WTC11 (cell line): ENCODE data around the gene SHISA9. TPM values are rescaled to one million over a fixed set of nuclear protein-coding genes. Genes with fewer than 3 reads are reported as not detected.
A peak's percentile ranks its signal among the peaks of the same experiment; 100 is the strongest.

Experiments used
- ATAC-seq: fragments of 200-7000 bp; cut with Tn5 transposase; 2 replicates; pipeline ENCODE4 v1.10.0; 2021; ENCODE audit warnings: mild to moderate bottlenecking, moderate library complexity
- CTCF ChIA-PET: fragments of 300-600 bp; sonication (Branson Sonifier 250); formaldehyde crosslinking; loops from one replicate; lab custom pipeline; 2021; ENCODE audit warnings: antibody characterized with exemption; lab: Charles Lee
- POLR2A ChIA-PET: fragments of 350-600 bp; sonication (Branson Sonifier 250); formaldehyde crosslinking; loops from one replicate; lab custom pipeline; 2021; ENCODE audit warnings: antibody characterized with exemption; lab: Charles Lee
- DNase-seq: peaks from one replicate; pipeline ENCODE4 v3.0.0; 2021; ENCODE audit warnings: low spot score
- H3K27ac Mint-ChIP-seq: 2 replicates; pipeline ENCODE4 v1.8.0; 2021; ENCODE audit warnings: mixed read lengths
- H3K27me3 Mint-ChIP-seq: 2 replicates; pipeline ENCODE4 v1.8.0; 2021; ENCODE audit warnings: low read depth, mild to moderate bottlenecking, moderate library complexity, mixed read lengths
- H3K36me3 Mint-ChIP-seq: 2 replicates; pipeline ENCODE4 v1.8.0; 2021; ENCODE audit warnings: mixed read lengths
- H3K4me1 Mint-ChIP-seq: 2 replicates; pipeline ENCODE4 v1.8.0; 2022; ENCODE audit warnings: mixed read lengths
- H3K4me3 Mint-ChIP-seq: 2 replicates; pipeline ENCODE4 v1.8.0; 2021; ENCODE audit warnings: mild to moderate bottlenecking, moderate library complexity, mixed read lengths
- H3K9me3 Mint-ChIP-seq: 2 replicates; pipeline ENCODE4 v1.8.0; 2021; ENCODE audit warnings: mixed read lengths
- FOXP1 ChIP-seq: sonication (generic); formaldehyde crosslinking; IDR thresholded peaks from 2 replicates; pipeline ENCODE4 v1.8.0; 2022; ENCODE audit warnings: missing genetic modification reagents, mild to moderate bottlenecking, moderate library complexity, borderline replicate concordance
- HMGXB4 ChIP-seq: sonication (generic); formaldehyde crosslinking; IDR thresholded peaks from 2 replicates; pipeline ENCODE4 v1.8.1; 2023; ENCODE audit warnings: mild to moderate bottlenecking, moderate library complexity, missing genetic modification reagents
- NR3C1 ChIP-seq: sonication (generic); formaldehyde crosslinking; conservative IDR thresholded peaks from 2 replicates; pipeline ENCODE4 v1.8.1; 2023; ENCODE audit warnings: low read depth, mild to moderate bottlenecking, missing genetic modification reagents
- PREB ChIP-seq: sonication (generic); formaldehyde crosslinking; IDR thresholded peaks from 2 replicates; pipeline ENCODE4 v1.8.1; 2022; ENCODE audit warnings: mild to moderate bottlenecking, missing genetic modification reagents, moderate library complexity, borderline replicate concordance
- PRRX2 ChIP-seq: fragments of 250-450 bp; sonication (Bioruptor Pico); IDR thresholded peaks from 2 replicates; pipeline ENCODE4 v1.8.0; 2021; ENCODE audit warnings: mild to moderate bottlenecking
- SMAD4 ChIP-seq: sonication (generic); formaldehyde crosslinking; IDR thresholded peaks from 2 replicates; pipeline ENCODE4 v1.8.0; 2022; ENCODE audit warnings: mild to moderate bottlenecking, missing genetic modification reagents
- USF1 ChIP-seq: sonication (generic); formaldehyde crosslinking; IDR thresholded peaks from 2 replicates; pipeline ENCODE4 v1.8.0; 2022; ENCODE audit warnings: mild to moderate bottlenecking, missing genetic modification reagents
- ZBTB43 ChIP-seq: sonication (generic); formaldehyde crosslinking; IDR thresholded peaks from 2 replicates; pipeline ENCODE4 v1.8.1; 2023; ENCODE audit warnings: mild to moderate bottlenecking, missing genetic modification reagents
- ZMAT4 ChIP-seq: fragments of 250-450 bp; sonication (Bioruptor Pico); IDR thresholded peaks from 2 replicates; pipeline ENCODE4 v1.9.0; 2021; ENCODE audit warnings: mild to moderate bottlenecking
- ZNF219 ChIP-seq: sonication (generic); formaldehyde crosslinking; IDR thresholded peaks from 2 replicates; pipeline ENCODE4 v1.8.0; 2023; ENCODE audit warnings: missing genetic modification reagents, mild to moderate bottlenecking, borderline replicate concordance
- ZNF281 ChIP-seq: sonication (generic); formaldehyde crosslinking; IDR thresholded peaks from 2 replicates; pipeline ENCODE4 v1.8.0; 2023; ENCODE audit warnings: mild to moderate bottlenecking, missing genetic modification reagents
- ZNF423 ChIP-seq: fragments of 250-450 bp; sonication (Bioruptor Pico); IDR thresholded peaks from 2 replicates; pipeline ENCODE4 v2.1.2; 2022; ENCODE audit warnings: mild to moderate bottlenecking, moderate library complexity
- total RNA-seq: library from RNA; stranded (reverse); gene quantifications from 3 replicates; pipeline ENCODE4 v1.2.3, GENCODE V29; 2021
- TF ChIP-seq, protein P1 (sequence below): sonication (generic); formaldehyde crosslinking; IDR thresholded peaks from 2 replicates; pipeline ENCODE4 v1.8.1; 2023; ENCODE audit warnings: mild to moderate bottlenecking, missing genetic modification reagents, moderate library complexity
- TF ChIP-seq, protein P2 (sequence below): sonication (generic); formaldehyde crosslinking; IDR thresholded peaks from 2 replicates; pipeline ENCODE4 v1.8.0; 2022; ENCODE audit warnings: mild to moderate bottlenecking, missing genetic modification reagents
- TF ChIP-seq, protein P3 (sequence below): sonication (generic); formaldehyde crosslinking; IDR thresholded peaks from 2 replicates; pipeline ENCODE4 v1.8.0; 2022; ENCODE audit warnings: mild to moderate bottlenecking, missing genetic modification reagents
- TF ChIP-seq, protein P4 (sequence below): sonication (generic); formaldehyde crosslinking; IDR thresholded peaks from 2 replicates; pipeline ENCODE4 v1.8.0; 2023; ENCODE audit warnings: missing genetic modification reagents, mild to moderate bottlenecking, borderline replicate concordance
- TF ChIP-seq, protein P5 (sequence below): sonication (generic); formaldehyde crosslinking; IDR thresholded peaks from 2 replicates; pipeline ENCODE4 v1.8.1; 2023; ENCODE audit warnings: mild to moderate bottlenecking, missing genetic modification reagents

The SHISA9 gene
- total RNA-seq, 1 experiment from 2014 or later, result 37.5 TPM

DNA sequence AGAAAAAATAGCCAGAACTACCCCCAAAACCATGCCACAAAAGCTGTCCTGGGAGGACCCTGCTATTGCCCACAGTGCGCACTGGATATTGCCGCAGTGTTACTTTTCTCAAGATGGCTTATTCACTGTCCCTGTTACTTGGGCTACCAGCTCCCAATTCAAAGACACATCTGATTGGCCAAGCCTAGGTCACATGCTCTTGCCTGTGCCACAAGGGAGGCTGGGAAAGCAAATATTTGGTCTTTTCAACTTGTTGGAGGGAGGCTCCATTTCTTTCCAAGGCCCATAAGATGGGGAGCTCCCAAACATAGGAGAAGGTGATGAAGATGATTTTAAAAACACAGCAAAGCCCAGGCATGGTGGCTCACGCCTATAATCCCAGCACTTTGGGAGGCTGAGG is 257.0 kb downstream of the SHISA9 start:
- DNase-seq, result no peak
- H3K27me3 Mint-ChIP-seq, result no peaks in the 10 kb centered on the region
- CTCF ChIA-PET, result no interaction called here
- TF ChIP-seq ZNF219 (CRISPR knock-in tag) (no peak), ZMAT4 (no peak), ZBTB43 (CRISPR knock-in tag) (no peak), PRRX2 (CRISPR knock-in tag) (no peak)
- TF ChIP-seq, protein P1, sequence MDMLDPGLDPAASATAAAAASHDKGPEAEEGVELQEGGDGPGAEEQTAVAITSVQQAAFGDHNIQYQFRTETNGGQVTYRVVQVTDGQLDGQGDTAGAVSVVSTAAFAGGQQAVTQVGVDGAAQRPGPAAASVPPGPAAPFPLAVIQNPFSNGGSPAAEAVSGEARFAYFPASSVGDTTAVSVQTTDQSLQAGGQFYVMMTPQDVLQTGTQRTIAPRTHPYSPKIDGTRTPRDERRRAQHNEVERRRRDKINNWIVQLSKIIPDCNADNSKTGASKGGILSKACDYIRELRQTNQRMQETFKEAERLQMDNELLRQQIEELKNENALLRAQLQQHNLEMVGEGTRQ, result peak; percentile 60
- TF ChIP-seq, all 79 proteins: peak for 1
- Mint-ChIP-seq H3K4me1 (peaks cover 82% of the 10 kb centered on the region), H3K4me3 (no peak overlapping the region), H3K27ac (no peak overlapping the region), H3K9me3 (no peaks in the 10 kb centered on the region), H3K36me3 (no peaks in the 10 kb centered on the region)
- no peak for ATAC-seq
- POLR2A ChIA-PET, result no interaction called here

DNA sequence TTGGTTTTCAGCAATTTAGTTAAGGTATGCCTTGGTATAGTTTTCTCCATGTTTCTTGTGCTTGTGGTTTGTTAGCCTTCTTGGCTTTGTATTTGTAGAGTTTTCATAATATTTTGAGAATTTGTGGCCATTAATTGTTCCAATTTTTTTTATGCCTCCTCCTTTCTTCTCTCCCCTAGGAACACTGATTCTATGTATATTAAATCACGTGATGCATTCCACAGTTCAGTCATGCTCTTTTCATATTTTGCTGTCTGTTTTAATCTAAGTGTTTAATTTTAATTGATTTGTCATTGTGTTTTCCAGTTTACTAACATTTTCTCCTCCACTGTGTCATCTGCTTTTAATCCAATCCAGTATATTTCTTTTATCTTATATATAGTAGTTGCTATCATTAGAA is 263.6 kb downstream of the SHISA9 start:
- Mint-ChIP-seq H3K36me3 (peaks cover 4% of the 10 kb centered on the region), H3K4me3 (no peak overlapping the region), H3K27ac (no peak overlapping the region), H3K27me3 (no peaks in the 10 kb centered on the region), H3K4me1 (peaks cover 49% of the 10 kb centered on the region), H3K9me3 (peaks cover 12% of the 10 kb centered on the region; the same call in 1 of the 2 replicates)
- ATAC-seq (no peak), DNase-seq (no peak)
- POLR2A ChIA-PET, result no interaction called here
- CTCF ChIA-PET, result no interaction called here
- TF ChIP-seq, protein P2, sequence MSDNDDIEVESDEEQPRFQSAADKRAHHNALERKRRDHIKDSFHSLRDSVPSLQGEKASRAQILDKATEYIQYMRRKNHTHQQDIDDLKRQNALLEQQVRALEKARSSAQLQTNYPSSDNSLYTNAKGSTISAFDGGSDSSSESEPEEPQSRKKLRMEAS, result no peak
- TF ChIP-seq HMGXB4 (CRISPR knock-in tag) (no peak), ZNF423 (CRISPR knock-in tag) (no peak), NR3C1 (CRISPR knock-in tag) (no peak), PREB (no peak), ZNF281 (CRISPR knock-in tag) (no peak), FOXP1 (CRISPR knock-in tag) (no peak), SMAD4 (CRISPR knock-in tag) (no peak), USF1 (CRISPR knock-in tag) (no peak)
- TF ChIP-seq, protein P3, sequence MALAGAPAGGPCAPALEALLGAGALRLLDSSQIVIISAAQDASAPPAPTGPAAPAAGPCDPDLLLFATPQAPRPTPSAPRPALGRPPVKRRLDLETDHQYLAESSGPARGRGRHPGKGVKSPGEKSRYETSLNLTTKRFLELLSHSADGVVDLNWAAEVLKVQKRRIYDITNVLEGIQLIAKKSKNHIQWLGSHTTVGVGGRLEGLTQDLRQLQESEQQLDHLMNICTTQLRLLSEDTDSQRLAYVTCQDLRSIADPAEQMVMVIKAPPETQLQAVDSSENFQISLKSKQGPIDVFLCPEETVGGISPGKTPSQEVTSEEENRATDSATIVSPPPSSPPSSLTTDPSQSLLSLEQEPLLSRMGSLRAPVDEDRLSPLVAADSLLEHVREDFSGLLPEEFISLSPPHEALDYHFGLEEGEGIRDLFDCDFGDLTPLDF (CRISPR knock-in tag), result no peak
- TF ChIP-seq, protein P4, sequence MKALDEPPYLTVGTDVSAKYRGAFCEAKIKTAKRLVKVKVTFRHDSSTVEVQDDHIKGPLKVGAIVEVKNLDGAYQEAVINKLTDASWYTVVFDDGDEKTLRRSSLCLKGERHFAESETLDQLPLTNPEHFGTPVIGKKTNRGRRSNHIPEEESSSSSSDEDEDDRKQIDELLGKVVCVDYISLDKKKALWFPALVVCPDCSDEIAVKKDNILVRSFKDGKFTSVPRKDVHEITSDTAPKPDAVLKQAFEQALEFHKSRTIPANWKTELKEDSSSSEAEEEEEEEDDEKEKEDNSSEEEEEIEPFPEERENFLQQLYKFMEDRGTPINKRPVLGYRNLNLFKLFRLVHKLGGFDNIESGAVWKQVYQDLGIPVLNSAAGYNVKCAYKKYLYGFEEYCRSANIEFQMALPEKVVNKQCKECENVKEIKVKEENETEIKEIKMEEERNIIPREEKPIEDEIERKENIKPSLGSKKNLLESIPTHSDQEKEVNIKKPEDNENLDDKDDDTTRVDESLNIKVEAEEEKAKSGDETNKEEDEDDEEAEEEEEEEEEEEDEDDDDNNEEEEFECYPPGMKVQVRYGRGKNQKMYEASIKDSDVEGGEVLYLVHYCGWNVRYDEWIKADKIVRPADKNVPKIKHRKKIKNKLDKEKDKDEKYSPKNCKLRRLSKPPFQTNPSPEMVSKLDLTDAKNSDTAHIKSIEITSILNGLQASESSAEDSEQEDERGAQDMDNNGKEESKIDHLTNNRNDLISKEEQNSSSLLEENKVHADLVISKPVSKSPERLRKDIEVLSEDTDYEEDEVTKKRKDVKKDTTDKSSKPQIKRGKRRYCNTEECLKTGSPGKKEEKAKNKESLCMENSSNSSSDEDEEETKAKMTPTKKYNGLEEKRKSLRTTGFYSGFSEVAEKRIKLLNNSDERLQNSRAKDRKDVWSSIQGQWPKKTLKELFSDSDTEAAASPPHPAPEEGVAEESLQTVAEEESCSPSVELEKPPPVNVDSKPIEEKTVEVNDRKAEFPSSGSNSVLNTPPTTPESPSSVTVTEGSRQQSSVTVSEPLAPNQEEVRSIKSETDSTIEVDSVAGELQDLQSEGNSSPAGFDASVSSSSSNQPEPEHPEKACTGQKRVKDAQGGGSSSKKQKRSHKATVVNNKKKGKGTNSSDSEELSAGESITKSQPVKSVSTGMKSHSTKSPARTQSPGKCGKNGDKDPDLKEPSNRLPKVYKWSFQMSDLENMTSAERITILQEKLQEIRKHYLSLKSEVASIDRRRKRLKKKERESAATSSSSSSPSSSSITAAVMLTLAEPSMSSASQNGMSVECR, result no peak
- TF ChIP-seq, protein P5, sequence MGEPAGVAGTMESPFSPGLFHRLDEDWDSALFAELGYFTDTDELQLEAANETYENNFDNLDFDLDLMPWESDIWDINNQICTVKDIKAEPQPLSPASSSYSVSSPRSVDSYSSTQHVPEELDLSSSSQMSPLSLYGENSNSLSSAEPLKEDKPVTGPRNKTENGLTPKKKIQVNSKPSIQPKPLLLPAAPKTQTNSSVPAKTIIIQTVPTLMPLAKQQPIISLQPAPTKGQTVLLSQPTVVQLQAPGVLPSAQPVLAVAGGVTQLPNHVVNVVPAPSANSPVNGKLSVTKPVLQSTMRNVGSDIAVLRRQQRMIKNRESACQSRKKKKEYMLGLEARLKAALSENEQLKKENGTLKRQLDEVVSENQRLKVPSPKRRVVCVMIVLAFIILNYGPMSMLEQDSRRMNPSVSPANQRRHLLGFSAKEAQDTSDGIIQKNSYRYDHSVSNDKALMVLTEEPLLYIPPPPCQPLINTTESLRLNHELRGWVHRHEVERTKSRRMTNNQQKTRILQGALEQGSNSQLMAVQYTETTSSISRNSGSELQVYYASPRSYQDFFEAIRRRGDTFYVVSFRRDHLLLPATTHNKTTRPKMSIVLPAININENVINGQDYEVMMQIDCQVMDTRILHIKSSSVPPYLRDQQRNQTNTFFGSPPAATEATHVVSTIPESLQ (CRISPR knock-in tag), result no peak
